AG20443 (cell line): ENCODE results near the gene GALNT17.

Experiments
- DNase-seq: peaks from one replicate; pipeline ENCODE4 v3.0.0; 2012; ENCODE audit warnings: low spot score, mixed read lengths

Gene GALNT17

GRCh38 chr7:71402684-71403083, 270.7 kb downstream of the GALNT17 start:
- no peak for DNase-seq

GRCh38 chr7:71403202-71403946, 271.4 kb downstream of the GALNT17 start:
- no peak for DNase-seq

GRCh38 chr7:71404726-71405345, 272.9 kb downstream of the GALNT17 start:
- no peak for DNase-seq

- no peak for DNase-seq
Observed at GRCh38 chr7:71408271-71408670, 276.3 kb downstream of the GALNT17 start.

GRCh38 chr7:71409550-71410157, 277.7 kb downstream of the GALNT17 start:
- no peak for DNase-seq

- DNase-seq = no peak
Observed at GRCh38 chr7:71411475-71411874, 279.5 kb downstream of the GALNT17 start.

- DNase-seq = no peak
Observed at GRCh38 chr7:71414490-71414889, 282.5 kb downstream of the GALNT17 start.

- no peak for DNase-seq
Observed at GRCh38 chr7:71419546-71420337, 287.8 kb downstream of the GALNT17 start.

GRCh38 chr7:71422104-71422503, 290.2 kb downstream of the GALNT17 start:
- DNase-seq = no peak

- DNase-seq = no peak
Observed at GRCh38 chr7:71424166-71425035, 292.5 kb downstream of the GALNT17 start.

GRCh38 chr7:71429083-71429482, 297.1 kb downstream of the GALNT17 start:
- DNase-seq = no peak

- DNase-seq = no peak
Observed at GRCh38 chr7:71430246-71430645, 298.3 kb downstream of the GALNT17 start.

- no peak for DNase-seq
Observed at GRCh38 chr7:71439321-71439720, 307.4 kb downstream of the GALNT17 start.

- no peak for DNase-seq
Observed at GRCh38 chr7:71442492-71443190, 310.7 kb downstream of the GALNT17 start.

- no peak for DNase-seq
Observed at GRCh38 chr7:71443191-71443530, 311.2 kb downstream of the GALNT17 start.

GRCh38 chr7:71444130-71444529, 312.2 kb downstream of the GALNT17 start:
- no peak for DNase-seq

- DNase-seq = no peak
Observed at GRCh38 chr7:71453630-71454029, 321.7 kb downstream of the GALNT17 start.

- DNase-seq = no peak
Observed at GRCh38 chr7:71454981-71455380, 323.0 kb downstream of the GALNT17 start.

GRCh38 chr7:71457021-71457420, 325.1 kb downstream of the GALNT17 start:
- no peak for DNase-seq

GRCh38 chr7:71457846-71458590, 326.1 kb downstream of the GALNT17 start:
- DNase-seq = no peak
